RWPE1 (cell line): ENCODE data around the gene SH3BP5L.

ENCODE experiments used
- CTCF ChIA-PET: fragments of 350-600 bp; sonication (Branson Sonifier 250); formaldehyde crosslinking; extraction: SDS; loops from one replicate; lab custom pipeline; 2021; lab: Yijun Ruan, JAX
- POLR2A ChIA-PET: fragments of 400-600 bp; formaldehyde crosslinking; extraction: SDS; loops from one replicate; lab custom pipeline; 2020; ENCODE audit warnings: antibody characterized with exemption; ENCODE audit not compliant: low non-redundant PET; lab: Yijun Ruan, JAX
- DNase-seq: peaks from one replicate; pipeline ENCODE4 v3.0.0; 2012; ENCODE audit warnings: low spot score
- H3K27ac ChIP-seq: fragments of 450-650 bp; 2 replicates; pipeline ENCODE4 v1.5.1; 2017
- CTCF ChIP-seq: fragments of 450-650 bp; conservative IDR thresholded peaks from 2 replicates; pipeline ENCODE4 v1.5.1; 2017; ENCODE audit warnings: low read depth, mild to moderate bottlenecking

SH3BP5L gene

GRCh38 chr1:248810727-248811513 lies 14.8 kb downstream of the SH3BP5L start:
- no peak for DNase-seq
- POLR2A ChIA-PET = no interaction called here
- TF ChIP-seq CTCF = no peak
- CTCF ChIA-PET = no interaction called here
- H3K27ac ChIP-seq = peak overlapping the region; percentile 47

- CTCF ChIA-PET = no interaction called here
- no peak for DNase-seq
- H3K27ac ChIP-seq = peak overlapping the region; percentile 47
- POLR2A ChIA-PET = no interaction called here
- no peak for TF ChIP-seq CTCF
Measured at GRCh38 chr1:248810000-248810726, 15.6 kb downstream of the SH3BP5L start.

GRCh38 chr1:248808876-248809275 lies 16.8 kb downstream of the SH3BP5L start:
- no peak overlapping the region for H3K27ac ChIP-seq
- DNase-seq = no peak
- TF ChIP-seq CTCF = no peak
- ChIA-PET POLR2A (no interaction called here), CTCF (no interaction called here)

- TF ChIP-seq CTCF = peak; percentile 42
- no peak for DNase-seq
- no peak overlapping the region for H3K27ac ChIP-seq
- CTCF ChIA-PET = interaction anchor here (0.8 kb wide), 1 partner anchor 12 kb away, joined by 3 read pairs; no protein-coding TSS in a partner anchor
- POLR2A ChIA-PET = no interaction called here
Measured at GRCh38 chr1:248807067-248807737, 18.5 kb downstream of the SH3BP5L start.

GRCh38 chr1:248805876-248806275 lies 19.8 kb downstream of the SH3BP5L start:
- ChIA-PET POLR2A (no interaction called here), CTCF (no interaction called here)
- H3K27ac ChIP-seq = no peak overlapping the region
- no peak for DNase-seq
- no peak for TF ChIP-seq CTCF
